GM10248 (cell line): ENCODE data around the gene MEPCE.

Source experiments
- CTCF ChIA-PET: fragments of 300-600 bp; sonication (Branson Sonifier 250); formaldehyde crosslinking; extraction: SDS; loops from one replicate; lab custom pipeline; 2021; ENCODE audit warnings: antibody characterized with exemption; lab: Yijun Ruan, JAX
- POLR2A ChIA-PET: fragments of 350-650 bp; sonication (Branson Sonifier 250); formaldehyde crosslinking; extraction: SDS; loops from one replicate; lab custom pipeline; 2020; ENCODE audit warnings: antibody characterized with exemption; lab: Yijun Ruan, JAX
- DNase-seq: peaks from one replicate; pipeline ENCODE4 v3.0.0; 2012; ENCODE audit errors: extremely low spot score
- CTCF ChIP-seq: IDR thresholded peaks from 2 replicates; pipeline ENCODE4 v1.5.1; 2012; ENCODE audit warnings: mild to moderate bottlenecking, low read depth; ENCODE audit errors: extremely low read depth, missing control alignments, control extremely low read depth

Gene MEPCE

GRCh38 chr7:100455206-100455605, 25.6 kb downstream of the MEPCE start:
- no peak for DNase-seq
- ChIA-PET CTCF (interaction anchor here (0.7 to 8.2 kb wide), 14 partner anchors 9 to 131 kb away, joined by 3 to 46 read pairs (median 4); partner anchors contain the start of gene FBXO24), POLR2A (interaction anchor here (0.6 kb wide), 1 partner anchor 209 kb away, joined by 5 read pairs; no protein-coding TSS in a partner anchor)
- TF ChIP-seq CTCF: no peak

- TF ChIP-seq CTCF: no peak
- no peak for DNase-seq
- ChIA-PET CTCF (interaction anchor here (1.6 to 8.2 kb wide), 2 partner anchors 9 to 13 kb away, joined by 5 to 46 read pairs; no protein-coding TSS in a partner anchor), POLR2A (interaction anchor here (0.6 kb wide), 1 partner anchor 95 kb away, joined by 5 read pairs; no protein-coding TSS in a partner anchor)
Observed at GRCh38 chr7:100456562-100456961, 26.9 kb downstream of the MEPCE start.

GRCh38 chr7:100457033-100457432, 27.4 kb downstream of the MEPCE start:
- no peak for TF ChIP-seq CTCF
- ChIA-PET POLR2A (interaction anchor here (0.6 kb wide), 1 partner anchor 95 kb away, joined by 5 read pairs; no protein-coding TSS in a partner anchor), CTCF (interaction anchor here (0.8 to 8.2 kb wide), 3 partner anchors 9 to 12 kb away, joined by 3 to 46 read pairs (median 5); no protein-coding TSS in a partner anchor)
- DNase-seq: no peak

- TF ChIP-seq CTCF: no peak
- POLR2A ChIA-PET: no interaction called here
- CTCF ChIA-PET: interaction anchor here (1.5 to 4.1 kb wide), 6 partner anchors 11 to 101 kb away, joined by 4 to 23 read pairs (median 7); no protein-coding TSS in a partner anchor
- DNase-seq: no peak
Observed at GRCh38 chr7:100464210-100464660, 34.6 kb downstream of the MEPCE start, which contains the start of gene SPACDR. Gene SPACDR (minus strand): TSS chr7:100464260. CDS start chr7:100464025, 235 bp downstream.

- CTCF ChIA-PET: interaction anchor here (1.6 to 4.1 kb wide), 4 partner anchors 8 to 95 kb away, joined by 5 to 20 read pairs (median 7); no protein-coding TSS in a partner anchor
- no peak for TF ChIP-seq CTCF
- DNase-seq: no peak
- POLR2A ChIA-PET: interaction anchor here (0.7 kb wide), 1 partner anchor 57 kb away, joined by 6 read pairs; no protein-coding TSS in a partner anchor
Observed at GRCh38 chr7:100464791-100465190, 35.2 kb downstream of the MEPCE start.

- CTCF ChIA-PET: interaction anchor here (1.1 to 4.1 kb wide), 5 partner anchors 8 to 124 kb away, joined by 3 to 20 read pairs (median 6); no protein-coding TSS in a partner anchor
- POLR2A ChIA-PET: interaction anchor here (0.7 to 1.0 kb wide), 2 partner anchors 12 to 57 kb away, joined by 4 to 6 read pairs; no protein-coding TSS in a partner anchor
- DNase-seq: no peak
- no peak for TF ChIP-seq CTCF
Observed at GRCh38 chr7:100465299-100465698, 35.7 kb downstream of the MEPCE start.
